Measurements from ENCODE around the gene FILIP1. TPM values are rescaled to one million over a fixed set of nuclear protein-coding genes. Genes with fewer than 3 reads are reported as not detected.

The FILIP1 gene
- total RNA-seq, 6 experiments from 2014 or later: 0.09 to 0.24 (median 0.12) TPM

DNA sequence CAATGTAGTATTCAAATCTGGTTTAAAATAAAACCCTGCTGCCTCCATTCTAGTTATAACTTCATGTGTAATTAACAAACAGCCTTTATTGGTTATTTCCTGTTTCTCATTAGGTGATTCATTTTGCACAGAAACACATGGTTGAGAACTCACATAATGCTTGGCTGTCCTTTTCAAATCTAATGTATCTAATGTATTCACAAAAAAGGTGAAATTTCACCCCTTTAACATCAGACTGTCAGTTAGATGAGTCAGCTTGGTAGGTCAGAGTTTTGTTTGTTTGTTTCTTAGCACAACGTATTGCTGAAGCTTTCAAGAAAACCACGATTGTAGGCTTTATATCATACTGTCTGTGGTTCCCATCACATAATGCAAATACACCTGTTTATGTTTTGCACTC lies 130.3 kb downstream of the FILIP1 start:
- no peak overlapping the region for H3K27ac Mint-ChIP-seq
- H3K4me1 Mint-ChIP-seq (ENCODE audit: low read depth): peaks cover 20% of the 10 kb centered on the region
- peaks cover 4% of the 10 kb centered on the region; the same call in 1 of the 2 replicates for H3K27me3 Mint-ChIP-seq (ENCODE audit: insufficient read depth)
- DNase-seq: no peak
- H3K36me3 Mint-ChIP-seq (ENCODE audit: low read depth): no peaks in the 10 kb centered on the region
- no peak overlapping the region for H3K4me3 Mint-ChIP-seq
- TF ChIP-seq CTCF (IDR thresholded peaks at IDR 0.05): no peak
- H3K9me3 Mint-ChIP-seq: no peaks in the 10 kb centered on the region

DNA sequence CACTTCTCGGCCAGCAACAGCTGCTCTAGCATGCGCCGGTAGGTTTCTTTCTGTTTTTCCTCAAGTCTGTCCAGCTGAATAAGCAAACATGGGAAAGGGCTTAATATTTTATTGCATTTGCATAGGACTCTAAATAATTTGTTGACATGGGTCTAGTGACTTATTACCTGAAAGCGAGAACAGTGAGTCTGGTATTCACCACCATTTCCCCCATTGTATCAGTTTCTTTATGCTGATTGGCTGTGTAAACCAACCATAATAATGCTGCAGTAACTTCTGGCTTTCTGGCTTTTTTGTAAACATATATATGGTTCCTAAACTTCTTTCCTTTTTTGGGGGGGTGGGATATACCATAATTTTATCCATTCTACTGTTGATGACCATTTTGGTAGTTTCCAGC lies 140.0 kb downstream of the FILIP1 start:
- TF ChIP-seq CTCF (IDR thresholded peaks at IDR 0.05): no peak
- H3K4me3 Mint-ChIP-seq: no peak overlapping the region
- H3K27me3 Mint-ChIP-seq (ENCODE audit: insufficient read depth): no peaks in the 10 kb centered on the region; the same call in 1 of the 2 replicates
- H3K9me3 Mint-ChIP-seq: no peaks in the 10 kb centered on the region
- peaks cover 14% of the 10 kb centered on the region for H3K4me1 Mint-ChIP-seq (ENCODE audit: low read depth)
- no peak overlapping the region for H3K27ac Mint-ChIP-seq
- DNase-seq: no peak
- no peaks in the 10 kb centered on the region for H3K36me3 Mint-ChIP-seq (ENCODE audit: low read depth)

- Mint-ChIP-seq H3K4me3 (no peak overlapping the region), H3K27ac (no peak overlapping the region)
- no peak for TF ChIP-seq CTCF (IDR thresholded peaks at IDR 0.05)
Measured at GRCh38 chr6:75351570-75351969, 142.0 kb downstream of the FILIP1 start.

GRCh38 chr6:75350808-75351207 lies 142.8 kb downstream of the FILIP1 start:
- Mint-ChIP-seq H3K36me3 (ENCODE audit: low read depth) (no peaks in the 10 kb centered on the region), H3K9me3 (no peaks in the 10 kb centered on the region), H3K4me3 (no peak overlapping the region), H3K27me3 (ENCODE audit: insufficient read depth) (no peaks in the 10 kb centered on the region; the same call in 1 of the 2 replicates), H3K4me1 (ENCODE audit: low read depth) (peaks cover 7% of the 10 kb centered on the region), H3K27ac (no peak overlapping the region)
- no peak for DNase-seq
- TF ChIP-seq CTCF (IDR thresholded peaks at IDR 0.05): no peak

More at GRCh38 chr6:75351570-75351969, 142.0 kb downstream of the FILIP1 start:
- Mint-ChIP-seq H3K4me1 (ENCODE audit: low read depth) (peaks cover 7% of the 10 kb centered on the region), H3K36me3 (ENCODE audit: low read depth) (no peaks in the 10 kb centered on the region), H3K27me3 (ENCODE audit: insufficient read depth) (no peaks in the 10 kb centered on the region; the same call in 1 of the 2 replicates), H3K9me3 (no peaks in the 10 kb centered on the region)
- DNase-seq: no peak

GRCh38 chr6:75350156-75350555 lies 143.4 kb downstream of the FILIP1 start:
- Mint-ChIP-seq H3K4me1 (ENCODE audit: low read depth) (peaks cover 7% of the 10 kb centered on the region), H3K4me3 (no peak overlapping the region), H3K27me3 (ENCODE audit: insufficient read depth) (no peaks in the 10 kb centered on the region; the same call in 1 of the 2 replicates), H3K36me3 (ENCODE audit: low read depth) (no peaks in the 10 kb centered on the region), H3K9me3 (no peaks in the 10 kb centered on the region), H3K27ac (no peak overlapping the region)
- TF ChIP-seq CTCF (IDR thresholded peaks at IDR 0.05): no peak
- no peak for DNase-seq
